Glutamatergic neuron (in vitro differentiated cells): Measurements from ENCODE around the gene PODXL2. TPM values are rescaled to one million over a fixed set of nuclear protein-coding genes. Genes with fewer than 3 reads are reported as not detected.

Experiments
- DNase-seq: peaks from one replicate; pipeline ENCODE4 v3.0.0; 2022
- H3K27ac Mint-ChIP-seq: one replicate; pipeline ENCODE4 v1.8.0; 2020; ENCODE audit warnings: mild to moderate bottlenecking, mixed read lengths, inconsistent platforms; ENCODE audit not compliant: unreplicated experiment
- H3K27me3 Mint-ChIP-seq: one replicate; pipeline ENCODE4 v1.8.0; 2020; ENCODE audit warnings: mild to moderate bottlenecking, moderate library complexity, mixed read lengths, inconsistent platforms; ENCODE audit not compliant: unreplicated experiment
- H3K36me3 Mint-ChIP-seq: one replicate; pipeline ENCODE4 v1.8.0; 2020; ENCODE audit warnings: mild to moderate bottlenecking, mixed read lengths, inconsistent platforms; ENCODE audit not compliant: unreplicated experiment
- H3K4me1 Mint-ChIP-seq: one replicate; pipeline ENCODE4 v1.8.0; 2020; ENCODE audit warnings: mild to moderate bottlenecking, low read depth, mixed read lengths, inconsistent platforms; ENCODE audit not compliant: unreplicated experiment
- H3K4me3 Mint-ChIP-seq: one replicate; pipeline ENCODE4 v1.8.0; 2020; ENCODE audit warnings: mild to moderate bottlenecking, mixed read lengths, inconsistent platforms; ENCODE audit not compliant: unreplicated experiment
- H3K9me3 Mint-ChIP-seq: one replicate; pipeline ENCODE4 v1.8.0; 2020; ENCODE audit warnings: mild to moderate bottlenecking, moderate library complexity, mixed read lengths, inconsistent platforms; ENCODE audit not compliant: unreplicated experiment
- CTCF ChIP-seq: fragments of 200-600 bp; sonication (generic); IDR thresholded peaks from one replicate; pipeline ENCODE4 v1.5.0; 2021; ENCODE audit not compliant: partially characterized antibody, unreplicated experiment
- total RNA-seq: library from RNA; stranded (reverse); fragmentation: NEBNext Ultra II Directional; extraction: Animal tissue kit (Norgen Biotek cat#: 25700); gene quantifications from one replicate; pipeline ENCODE4 v1.2.1, GENCODE V29; 2021; ENCODE audit not compliant: unreplicated experiment

PODXL2 gene
- total RNA-seq, 1 donor from 2014 or later, result 139 TPM

DNA sequence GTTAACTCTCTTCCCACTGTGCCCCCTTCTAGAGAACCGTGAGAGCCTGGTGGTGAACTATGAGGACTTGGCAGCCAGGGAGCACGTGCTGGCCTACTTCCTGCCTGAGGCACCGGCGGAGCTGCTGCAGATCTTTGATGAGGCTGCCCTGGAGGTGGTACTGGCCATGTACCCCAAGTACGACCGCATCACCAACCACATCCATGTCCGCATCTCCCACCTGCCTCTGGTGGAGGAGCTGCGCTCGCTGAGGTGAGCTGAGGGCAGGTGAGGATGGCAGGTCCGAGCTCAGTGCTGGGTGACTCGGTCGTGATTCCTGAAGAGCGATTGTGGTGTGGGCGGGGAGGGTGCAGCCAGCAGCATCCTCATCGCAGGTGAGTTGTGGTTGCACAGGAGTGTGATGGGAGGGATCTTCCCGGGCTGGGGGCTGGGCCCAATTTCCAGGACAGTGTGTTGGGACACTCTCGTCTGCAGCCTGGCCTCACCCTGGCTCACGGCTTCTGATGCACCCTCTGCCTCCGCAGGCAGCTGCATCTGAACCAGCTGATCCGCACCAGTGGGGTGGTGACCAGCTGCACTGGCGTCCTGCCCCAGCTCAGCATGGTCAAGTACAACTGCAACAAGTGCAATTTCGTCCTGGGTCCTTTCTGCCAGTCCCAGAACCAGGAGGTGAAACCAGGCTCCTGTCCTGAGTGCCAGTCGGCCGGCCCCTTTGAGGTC is 22.7 kb upstream of the PODXL2 start:
- Mint-ChIP-seq H3K27ac (no peak overlapping the region), H3K27me3 (peaks cover 5% of the 10 kb centered on the region), H3K36me3 (no peaks in the 10 kb centered on the region), H3K9me3 (peaks cover 1% of the 10 kb centered on the region), H3K4me1 (no peaks in the 10 kb centered on the region), H3K4me3 (no peak overlapping the region)
- DNase-seq, result no peak
- TF ChIP-seq CTCF, result no peak

- H3K27me3 Mint-ChIP-seq, result peaks cover 5% of the 10 kb centered on the region
- H3K4me1 Mint-ChIP-seq, result no peaks in the 10 kb centered on the region
- TF ChIP-seq CTCF, result no peak
- DNase-seq, result no peak
- no peak overlapping the region for H3K4me3 Mint-ChIP-seq
- H3K27ac Mint-ChIP-seq, result no peak overlapping the region
- no peaks in the 10 kb centered on the region for H3K36me3 Mint-ChIP-seq
- H3K9me3 Mint-ChIP-seq, result peaks cover 3% of the 10 kb centered on the region
These were observed 21.9 kb upstream of the PODXL2 start for GRCh38 chr3:127606981-127607595.

DNA sequence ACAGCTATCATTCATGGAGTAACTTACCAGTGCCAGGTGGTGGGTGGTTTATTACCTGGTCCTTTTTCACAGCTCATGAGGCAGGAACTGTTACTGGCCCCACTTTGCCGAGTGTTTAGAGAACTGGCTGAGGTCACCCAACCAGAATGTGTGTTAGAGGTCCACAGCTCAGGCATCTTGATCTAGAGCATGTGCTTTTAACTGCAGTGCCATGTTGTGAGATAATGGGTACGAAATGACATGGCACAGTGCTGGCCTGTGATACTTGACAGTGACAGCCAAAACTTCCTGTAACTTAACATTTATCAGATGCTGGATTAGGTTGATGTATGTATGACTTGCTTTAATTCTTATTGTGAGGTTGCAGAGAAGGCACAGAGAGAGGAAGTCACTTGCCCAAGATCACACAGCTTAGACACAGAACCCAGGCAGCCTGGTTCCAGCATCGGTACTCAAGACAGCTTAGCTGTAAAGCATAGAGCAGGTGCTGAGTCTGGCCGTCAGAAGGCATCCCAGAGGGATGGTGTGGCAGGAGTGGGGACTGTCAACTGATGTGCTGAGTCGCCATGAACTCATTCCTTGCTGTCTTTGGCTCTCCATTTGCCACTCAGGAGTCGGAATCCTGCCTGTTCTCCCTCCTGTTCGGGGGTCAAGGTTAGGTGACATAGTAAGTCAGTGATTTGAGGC is 21.2 kb upstream of the PODXL2 start:
- peaks cover 3% of the 10 kb centered on the region for H3K9me3 Mint-ChIP-seq
- no peak overlapping the region for H3K4me3 Mint-ChIP-seq
- no peak overlapping the region for H3K27ac Mint-ChIP-seq
- H3K4me1 Mint-ChIP-seq, result no peaks in the 10 kb centered on the region
- no peak for DNase-seq
- peaks cover 5% of the 10 kb centered on the region for H3K27me3 Mint-ChIP-seq
- no peak for TF ChIP-seq CTCF
- no peaks in the 10 kb centered on the region for H3K36me3 Mint-ChIP-seq

DNA sequence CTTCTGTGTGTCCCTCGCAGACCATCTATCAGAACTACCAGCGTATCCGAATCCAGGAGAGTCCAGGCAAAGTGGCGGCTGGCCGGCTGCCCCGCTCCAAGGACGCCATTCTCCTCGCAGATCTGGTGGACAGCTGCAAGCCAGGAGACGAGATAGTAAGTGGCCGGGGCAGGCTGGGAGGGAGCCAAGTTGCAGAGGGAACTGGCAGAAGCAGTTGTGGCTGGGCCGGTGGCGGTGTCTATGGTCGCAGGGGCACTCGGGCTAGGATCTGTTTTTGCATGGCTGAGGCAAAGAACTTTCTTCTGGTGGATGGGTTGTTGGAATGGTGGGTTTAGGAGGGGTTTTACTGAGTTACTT is 20.6 kb upstream of the PODXL2 start:
- Mint-ChIP-seq H3K9me3 (peaks cover 3% of the 10 kb centered on the region), H3K27me3 (peaks cover 5% of the 10 kb centered on the region), H3K4me1 (no peaks in the 10 kb centered on the region), H3K4me3 (no peak overlapping the region), H3K27ac (no peak overlapping the region), H3K36me3 (no peaks in the 10 kb centered on the region)
- no peak for DNase-seq
- no peak for TF ChIP-seq CTCF

DNA sequence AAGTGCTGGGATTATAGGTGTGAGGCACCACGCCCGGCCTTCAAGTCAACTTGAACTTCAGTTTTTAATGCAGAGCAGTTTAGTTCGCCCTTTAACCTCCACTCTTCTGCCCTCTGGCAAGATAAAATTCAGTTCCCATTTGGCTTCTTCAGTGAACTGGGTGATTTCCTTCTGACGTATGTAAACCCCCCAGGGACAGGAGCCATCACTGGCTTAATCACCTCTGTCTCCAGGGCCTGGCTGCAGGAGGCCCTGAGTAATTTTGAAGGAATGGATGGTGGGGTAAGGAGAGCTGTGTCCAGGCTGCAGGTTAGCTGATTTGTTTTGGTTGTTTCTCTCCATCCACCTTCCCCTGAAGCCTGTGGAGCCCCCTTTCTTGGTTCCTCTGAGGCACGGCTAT is 18.9 kb upstream of the PODXL2 start:
- peaks cover 5% of the 10 kb centered on the region for H3K27me3 Mint-ChIP-seq
- H3K4me3 Mint-ChIP-seq, result no peak overlapping the region
- H3K9me3 Mint-ChIP-seq, result peaks cover 5% of the 10 kb centered on the region
- no peak overlapping the region for H3K27ac Mint-ChIP-seq
- no peaks in the 10 kb centered on the region for H3K4me1 Mint-ChIP-seq
- no peak for DNase-seq
- H3K36me3 Mint-ChIP-seq, result no peaks in the 10 kb centered on the region
- no peak for TF ChIP-seq CTCF
